ENCODE data around the gene CUEDC1.

GRCh38 chr17:58001461-58002124 is 46.4 kb upstream of the CUEDC1 start:
- TF ChIP-seq CTCF (IDR thresholded peaks at IDR 0.05) (no peak), POLR2A (IDR thresholded peaks at IDR 0.05) (no peak)
